HL-60/S4 treated with retinoic acid at 250 ng/mL for 4 days and 3 days (cell line): ENCODE data around the gene C1R.
"Not testable (repeated sequence)": the region's sequence is repeated elsewhere in the genome, so short reads cannot be mapped to it uniquely, and the experiment has no call there.

Experiments used
- in situ Hi-C: fragments of 300-500 bp; cut with MboI; formaldehyde crosslinking; loops from 2 replicates; pipeline ENCODE4 v1.7.0; 2022; ENCODE audit warnings: low sequenced_read_pairs

Gene C1R

DNA sequence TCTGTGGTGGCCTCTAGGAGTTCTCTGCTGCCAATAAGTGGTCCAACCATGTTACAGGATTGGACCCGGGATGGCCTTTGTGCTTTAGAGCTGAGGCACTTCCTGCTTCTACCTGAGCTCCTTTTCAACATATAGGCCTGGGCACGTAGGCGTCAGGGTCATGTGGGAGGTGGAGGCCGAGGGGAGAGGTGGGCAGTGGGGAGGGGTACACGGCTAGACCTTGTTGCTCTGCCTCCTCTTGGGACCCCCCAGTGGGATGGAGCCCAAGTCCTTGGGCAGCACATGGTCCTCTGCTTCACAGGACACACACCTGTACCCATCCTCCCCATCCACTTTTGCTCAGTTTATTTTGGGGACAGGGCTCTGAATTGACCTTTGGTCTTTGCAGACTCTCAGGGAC, 29.1 kb upstream of the C1R start:
- in situ Hi-C loops: no loop called here

GRCh38 chr12:7120166-7120565, 27.9 kb upstream of the C1R start:
- in situ Hi-C loops: no loop called here

DNA sequence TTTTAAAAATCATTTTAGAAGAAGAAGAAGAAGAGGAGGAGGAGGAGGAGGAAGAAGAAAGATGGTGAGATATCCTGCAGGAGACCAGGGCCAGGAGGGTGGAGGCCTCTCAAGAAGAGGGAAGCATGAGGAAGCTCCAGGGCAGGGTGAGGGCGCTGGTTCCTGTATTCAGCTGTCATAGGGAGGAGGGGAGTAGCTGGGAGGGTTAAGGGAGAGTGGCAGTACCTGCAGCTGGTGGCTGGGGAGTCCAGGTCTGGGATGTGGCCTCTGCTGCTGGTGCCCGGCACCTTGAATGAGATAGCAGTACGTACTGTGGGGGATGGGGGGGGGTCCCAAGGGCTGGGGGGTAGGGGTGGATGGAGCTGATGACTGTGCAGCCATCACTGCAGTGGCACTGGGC, 26.6 kb upstream of the C1R start:
- in situ Hi-C loops: no loop called here

- in situ Hi-C loops: no loop called here
Measured at GRCh38 chr12:7117670-7118069, 25.4 kb upstream of the C1R start.

DNA sequence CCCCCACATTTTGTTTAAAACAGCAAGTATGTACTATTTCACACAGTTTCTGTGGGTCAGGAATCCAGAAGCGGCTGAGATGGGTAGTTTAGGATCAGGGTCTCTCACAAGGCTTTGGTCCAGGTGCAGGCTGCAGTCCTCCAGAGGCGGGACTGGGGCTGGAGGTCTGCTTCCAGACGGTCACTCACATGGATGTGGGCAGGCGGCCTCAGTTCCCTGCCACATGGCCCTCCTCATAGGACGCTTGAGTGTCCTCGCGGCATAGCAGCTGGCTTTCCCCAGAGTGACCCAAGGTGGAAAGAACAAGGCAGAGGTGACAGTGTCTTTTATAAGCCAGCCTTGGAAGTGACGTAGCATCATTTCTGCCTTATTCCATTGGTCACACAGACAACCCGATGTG, 24.7 kb upstream of the C1R start:
- in situ Hi-C loops: no loop called here

DNA sequence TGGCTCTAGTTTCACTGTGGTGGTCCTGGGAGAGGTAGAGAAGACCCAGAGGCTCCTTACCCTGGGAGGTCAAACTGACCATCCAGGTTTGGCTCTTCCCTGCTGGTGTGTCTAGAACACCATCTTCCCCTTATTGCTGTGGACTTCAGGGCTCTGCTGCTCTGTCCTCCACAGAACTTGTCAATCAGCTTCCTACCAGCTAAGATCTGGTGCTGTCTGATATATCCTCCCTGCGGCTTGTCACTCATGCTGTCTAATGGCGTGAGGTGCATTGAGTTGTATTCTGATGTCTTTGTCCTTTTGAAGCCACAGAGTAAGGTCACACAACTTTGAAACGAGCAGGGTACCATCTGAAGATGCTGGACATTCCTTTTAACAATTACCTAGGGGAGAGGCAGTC, 24.0 kb upstream of the C1R start:
- in situ Hi-C loops: no loop called here

GRCh38 chr12:7114851-7115250, 22.6 kb upstream of the C1R start:
- in situ Hi-C loops: no loop called here

DNA sequence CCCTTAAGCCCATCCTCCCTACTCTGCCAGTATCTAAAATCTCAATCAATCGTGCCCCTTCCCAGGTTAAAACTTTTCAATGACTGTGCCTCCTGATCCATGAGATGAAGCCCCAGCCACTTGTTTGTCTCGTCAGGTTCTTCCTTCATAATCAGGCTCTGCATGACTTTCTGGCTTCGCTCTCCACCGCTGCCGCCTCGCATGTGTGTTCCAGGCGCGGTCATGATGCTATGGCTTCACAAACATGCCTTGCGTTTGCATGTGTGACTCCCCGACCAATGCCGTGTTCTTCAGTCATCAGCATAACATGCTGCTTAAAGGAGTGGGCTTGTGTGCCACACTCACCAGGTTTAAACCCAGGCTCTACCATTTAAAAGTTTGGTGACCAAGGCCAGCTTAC, 21.8 kb upstream of the C1R start:
- in situ Hi-C loops: no loop called here

DNA sequence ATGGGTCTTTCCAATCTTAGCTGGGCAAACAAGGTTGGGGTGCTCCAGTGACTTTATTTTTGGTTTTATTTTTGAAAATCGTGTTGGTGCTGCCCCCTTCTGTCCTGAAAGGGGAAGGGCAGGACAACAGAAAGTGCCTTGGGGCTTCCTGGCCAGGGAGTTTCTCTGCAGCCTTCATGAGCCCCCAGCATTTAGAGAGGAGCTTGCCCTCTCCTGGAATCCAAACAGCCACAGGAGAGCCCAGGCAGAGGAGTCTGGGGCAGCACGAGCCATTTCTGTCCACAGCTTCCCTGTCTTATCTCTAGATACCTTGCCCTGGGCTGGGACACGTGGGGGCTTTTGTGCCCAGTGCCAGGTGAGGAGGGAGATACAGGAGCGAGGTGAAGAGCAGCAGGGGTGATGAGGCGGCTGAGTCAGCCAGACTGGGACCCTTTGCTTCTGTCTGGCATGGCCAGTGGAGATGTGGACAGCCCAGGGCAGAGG, 21.2 kb upstream of the C1R start:
- in situ Hi-C loops: no loop called here

GRCh38 chr12:7112041-7112440, 19.8 kb upstream of the C1R start:
- in situ Hi-C loops: no loop called here

- in situ Hi-C loops: no loop called here
Measured at GRCh38 chr12:7110661-7111060, 18.4 kb upstream of the C1R start.

- in situ Hi-C loops: no loop called here
Measured at GRCh38 chr12:7109572-7109920, 17.3 kb upstream of the C1R start.

DNA sequence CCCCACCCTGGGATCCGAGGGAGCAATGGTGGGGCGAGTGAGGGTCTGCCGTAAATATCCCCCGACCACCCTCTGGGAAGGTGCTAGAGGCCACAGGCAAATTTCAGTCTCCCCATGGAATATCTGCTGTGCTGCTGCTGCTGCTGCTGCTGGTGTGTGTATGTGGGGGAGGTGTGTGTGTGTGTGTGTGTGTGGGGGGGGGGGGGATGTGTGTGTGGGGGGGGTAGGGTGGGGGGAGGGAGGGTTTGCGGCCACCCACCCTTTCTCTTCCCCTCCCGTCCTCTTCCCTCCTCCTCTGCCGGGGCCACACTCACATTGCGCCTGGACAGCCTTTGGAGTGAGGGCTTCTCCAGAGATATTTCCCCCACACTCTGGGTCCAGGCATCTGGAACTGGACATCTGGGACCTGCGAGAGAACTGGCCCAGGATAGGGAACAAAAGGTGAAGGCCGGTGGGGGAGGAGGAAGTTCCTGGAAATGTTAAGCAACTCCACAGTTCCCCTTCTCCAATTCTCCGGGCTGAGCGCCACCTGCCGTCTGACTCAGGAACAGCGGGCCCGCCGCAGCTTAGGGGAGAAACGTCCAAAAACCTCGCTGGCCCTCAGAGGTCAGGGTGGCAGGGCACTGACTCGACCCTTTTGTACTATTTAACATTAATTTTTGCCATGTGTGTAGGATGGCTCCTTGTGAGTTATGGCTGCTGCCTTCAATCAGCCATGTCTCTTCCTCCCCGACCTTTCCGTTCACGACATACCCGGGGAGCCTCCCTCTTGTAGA, 16.7 kb upstream of the C1R start, which contains the start of gene C1RL:
Gene C1RL, minus strand, starts transcription at position 419 of the 776 bp plus-strand sequence. Its CDS starts 34 bp downstream, at position 385.
- in situ Hi-C loops: no loop called here

GRCh38 chr12:7108003-7108795, 16.0 kb upstream of the C1R start:
- in situ Hi-C loops: no loop called here

DNA sequence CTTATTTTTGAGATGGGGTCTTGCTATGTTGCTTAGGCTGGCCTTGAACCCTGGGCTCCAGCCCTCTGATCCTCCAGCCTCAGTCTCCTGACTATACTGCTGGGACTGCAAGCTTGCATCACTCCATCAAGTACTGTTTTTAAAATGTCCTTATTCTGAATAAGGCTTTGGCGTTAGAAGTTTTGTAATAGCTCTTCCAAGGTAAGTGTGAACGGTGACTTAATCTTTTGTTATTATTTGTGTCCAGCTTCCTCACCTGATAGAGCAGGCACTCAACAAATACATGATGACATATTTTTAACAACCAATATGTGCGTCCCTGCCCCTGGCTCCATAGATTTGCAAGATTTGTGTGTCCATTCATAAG, 15.4 kb upstream of the C1R start:
- in situ Hi-C loops: no loop called here

DNA sequence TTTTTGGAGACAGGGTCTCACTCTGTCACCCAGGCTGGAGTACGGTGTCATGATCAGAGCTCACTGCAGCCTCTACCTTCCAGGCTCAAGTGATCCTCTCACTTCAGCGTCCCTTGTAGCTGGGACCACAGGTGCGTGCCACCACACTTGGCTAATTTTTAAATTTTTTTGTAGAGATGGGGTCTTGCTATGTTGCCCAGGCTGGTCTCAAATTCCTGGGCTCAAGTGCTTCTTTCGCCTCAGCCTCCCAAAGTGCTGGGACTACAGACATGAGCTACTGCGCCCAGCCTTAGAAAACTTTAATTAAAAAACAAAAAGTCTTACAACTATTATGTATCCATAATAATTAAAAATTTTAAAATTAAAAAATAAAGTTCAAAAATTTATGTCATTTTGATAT, 14.9 kb upstream of the C1R start:
- in situ Hi-C loops: not testable (repeated sequence)

- in situ Hi-C loops: no loop called here
Measured at GRCh38 chr12:7106082-7106481, 13.8 kb upstream of the C1R start.

- in situ Hi-C loops: no loop called here
Measured at GRCh38 chr12:7103837-7104584, 11.8 kb upstream of the C1R start.

DNA sequence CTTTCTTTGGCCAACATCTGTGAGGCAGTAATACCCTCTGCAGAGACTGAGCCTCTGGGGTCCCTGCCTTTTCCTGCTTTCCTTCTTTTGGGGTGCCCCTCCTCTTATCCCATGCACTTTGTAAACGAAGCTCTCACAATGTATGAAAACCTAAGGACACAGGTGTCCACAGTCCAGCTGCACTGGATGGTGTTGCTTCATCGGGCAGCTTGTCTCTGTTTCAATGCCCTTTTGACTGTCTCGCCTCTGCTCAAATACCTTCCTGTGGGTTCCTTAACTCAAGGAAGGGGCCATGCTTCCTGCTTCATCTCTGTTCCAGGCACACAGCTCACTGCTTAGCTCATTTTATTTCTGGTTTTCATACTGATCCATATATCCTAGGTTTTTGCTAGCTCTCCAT, 10.3 kb upstream of the C1R start:
- in situ Hi-C loops: no loop called here

- in situ Hi-C loops: no loop called here
Measured at GRCh38 chr12:7101694-7102131, 9.5 kb upstream of the C1R start.

GRCh38 chr12:7101047-7101693, 8.9 kb upstream of the C1R start:
- in situ Hi-C loops: no loop called here
